ENCODE data around the gene COL11A2. TPM values are rescaled to one million over a fixed set of nuclear protein-coding genes. Genes with fewer than 3 reads are reported as not detected.

COL11A2 gene
- total and polyA plus RNA-seq, 2 of the 13 experiments (the other 11 are each of a cell fraction or from before 2014, with no cell fraction given): 0.55 TPM

DNA sequence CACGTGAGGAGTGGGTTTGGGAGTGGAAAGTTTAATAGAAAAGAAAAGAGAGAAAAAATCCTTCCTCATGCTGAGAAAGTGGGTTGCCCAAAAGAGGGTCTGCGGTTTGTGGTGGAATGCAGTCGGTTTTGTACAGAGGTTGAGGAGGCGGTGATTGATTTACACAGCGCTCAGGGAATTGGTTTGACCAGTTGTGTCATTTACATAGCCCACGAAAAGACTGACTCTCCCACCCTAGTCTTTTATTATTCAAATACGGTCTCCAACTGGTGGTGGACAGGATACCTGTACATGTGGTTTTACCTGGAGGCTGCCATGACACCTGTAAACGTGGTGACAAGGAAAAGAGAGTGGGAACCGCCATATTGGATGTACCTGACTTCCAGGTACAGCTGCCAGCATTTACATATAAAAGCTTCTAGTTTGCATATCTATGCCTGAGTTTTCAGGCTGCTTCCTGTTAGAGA lies 74.4 kb downstream of the COL11A2 start (continued):
- TF ChIP-seq, protein P1, sequence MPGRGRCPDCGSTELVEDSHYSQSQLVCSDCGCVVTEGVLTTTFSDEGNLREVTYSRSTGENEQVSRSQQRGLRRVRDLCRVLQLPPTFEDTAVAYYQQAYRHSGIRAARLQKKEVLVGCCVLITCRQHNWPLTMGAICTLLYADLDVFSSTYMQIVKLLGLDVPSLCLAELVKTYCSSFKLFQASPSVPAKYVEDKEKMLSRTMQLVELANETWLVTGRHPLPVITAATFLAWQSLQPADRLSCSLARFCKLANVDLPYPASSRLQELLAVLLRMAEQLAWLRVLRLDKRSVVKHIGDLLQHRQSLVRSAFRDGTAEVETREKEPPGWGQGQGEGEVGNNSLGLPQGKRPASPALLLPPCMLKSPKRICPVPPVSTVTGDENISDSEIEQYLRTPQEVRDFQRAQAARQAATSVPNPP (CRISPR knock-in tag; IDR thresholded peaks at IDR 0.05): no peak
- TF ChIP-seq ZNF230 (CRISPR knock-in tag; IDR thresholded peaks at IDR 0.05): no peak
- no peak for TF ChIP-seq ZZZ3 (CRISPR knock-in tag; IDR thresholded peaks at IDR 0.05; ENCODE audit: borderline replicate concordance)
- no peak for TF ChIP-seq BCL6 (CRISPR knock-in tag; IDR thresholded peaks at IDR 0.05)
- TF ChIP-seq DPF2 (CRISPR knock-in tag; IDR thresholded peaks at IDR 0.05; ENCODE audit: borderline replicate concordance, low read depth): no peak
- TF ChIP-seq, protein P2, sequence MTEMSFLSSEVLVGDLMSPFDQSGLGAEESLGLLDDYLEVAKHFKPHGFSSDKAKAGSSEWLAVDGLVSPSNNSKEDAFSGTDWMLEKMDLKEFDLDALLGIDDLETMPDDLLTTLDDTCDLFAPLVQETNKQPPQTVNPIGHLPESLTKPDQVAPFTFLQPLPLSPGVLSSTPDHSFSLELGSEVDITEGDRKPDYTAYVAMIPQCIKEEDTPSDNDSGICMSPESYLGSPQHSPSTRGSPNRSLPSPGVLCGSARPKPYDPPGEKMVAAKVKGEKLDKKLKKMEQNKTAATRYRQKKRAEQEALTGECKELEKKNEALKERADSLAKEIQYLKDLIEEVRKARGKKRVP (CRISPR knock-in tag; IDR thresholded peaks at IDR 0.05): no peak
- no peak for TF ChIP-seq RBFOX2 (IDR thresholded peaks at IDR 0.05; ENCODE audit: low read depth, low read length)

DNA sequence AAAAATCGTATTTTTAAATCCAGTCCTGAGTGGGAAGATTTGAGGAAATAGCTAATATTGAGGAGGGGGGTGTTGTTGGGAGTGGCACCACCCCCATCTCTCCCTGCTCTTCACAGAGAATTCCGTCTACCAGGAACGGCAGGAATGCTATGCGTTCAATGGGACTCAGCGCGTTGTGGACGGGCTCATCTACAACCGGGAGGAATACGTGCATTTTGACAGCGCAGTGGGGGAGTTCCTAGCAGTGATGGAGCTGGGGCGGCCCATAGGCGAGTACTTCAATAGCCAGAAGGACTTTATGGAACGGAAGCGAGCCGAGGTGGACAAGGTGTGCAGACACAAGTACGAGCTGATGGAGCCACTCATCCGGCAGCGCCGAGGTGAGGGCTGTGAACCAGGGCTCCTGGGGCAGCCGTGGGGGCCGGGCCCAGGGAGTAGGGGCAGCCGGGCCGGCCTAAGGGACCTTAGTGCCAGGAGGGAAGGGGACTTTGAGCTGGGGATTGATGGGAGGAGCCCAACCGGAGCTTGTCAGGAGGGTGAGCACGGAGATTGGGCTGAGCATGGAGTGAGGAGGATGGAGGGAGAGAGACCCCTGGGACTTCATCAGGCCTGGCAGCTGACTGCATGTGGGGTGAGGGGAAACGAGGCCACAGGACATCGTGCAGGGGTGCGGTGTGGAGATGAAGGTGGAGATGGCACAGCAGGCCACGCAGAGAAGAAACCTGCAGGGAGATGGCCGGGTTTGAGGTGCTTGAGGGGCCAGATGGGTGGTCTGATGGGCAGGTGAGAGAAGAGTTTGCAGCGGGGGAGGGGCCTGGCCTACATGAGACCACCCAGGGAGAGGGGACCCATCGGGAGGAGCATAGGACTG lies 75.2 kb downstream of the COL11A2 start:
- no TSS peak for BruUV-seq (replicated peaks)
- POLR2A ChIA-PET: no interaction called here
- Histone ChIP-seq H3K27ac (ENCODE audit: extremely low read length, insufficient read depth, low read length) (no peak overlapping the region), H3K36me3 (replicated peaks in 1 of 2; ENCODE audit: control insufficient read depth in 1 of 2, insufficient read depth in 2 of 2, low read length in 2 of 2) (no peaks in the 10 kb centered on the region), H3K4me2 (ENCODE audit: low read depth, low read length) (no peak overlapping the region), H3K27me3 (ENCODE audit: control insufficient read depth in 1 of 2, insufficient read depth in 2 of 2, low read length in 2 of 2) (peaks cover 2 to 36% of the 10 kb centered on the region in 2 experiments; a peak in 4 of 5 replicates), H2AFZ (ENCODE audit: low read length) (no peak overlapping the region), H4K20me1 (ENCODE audit: insufficient read depth, low read length) (no peaks in the 10 kb centered on the region), H3K4me3 (replicated peaks in 1 of 3; ENCODE audit: insufficient read depth in 1 of 3, low read depth in 2 of 3, low read length in 3 of 3) (no peak overlapping the region; a peak in 1 of 6 replicates), H3K4me1 (ENCODE audit: insufficient read depth, low read length) (peaks cover 16% of the 10 kb centered on the region), H3K79me2 (ENCODE audit: insufficient read depth, low read length) (no peaks in the 10 kb centered on the region), H3K9ac (ENCODE audit: insufficient read depth, low read depth, low read length) (no peak overlapping the region), H3K9me3 (ENCODE audit: low read length) (no peaks in the 10 kb centered on the region)
- ATAC-seq: peak; percentile 48
- FAIRE-seq: no peak
- DNase-seq (ENCODE audit: low spot score): no peak
- CTCF ChIA-PET (ENCODE audit: low intra/inter-chr PET ratio, low total read pairs): no interaction called here
- TF ChIP-seq GABPB1 (CRISPR knock-in tag; IDR thresholded peaks at IDR 0.05) (no peak), POGZ (CRISPR knock-in tag; IDR thresholded peaks at IDR 0.05) (no peak), SRF (IDR thresholded peaks at IDR 0.05; ENCODE audit: low read depth, low read length) (no peak), ASH2L (IDR thresholded peaks at IDR 0.05; ENCODE audit: insufficient read length, low read depth, low read length) (no peak), ZNF263 (CRISPR knock-in tag; IDR thresholded peaks at IDR 0.05) (peak; percentile 74)
- TF ChIP-seq, protein P3, sequence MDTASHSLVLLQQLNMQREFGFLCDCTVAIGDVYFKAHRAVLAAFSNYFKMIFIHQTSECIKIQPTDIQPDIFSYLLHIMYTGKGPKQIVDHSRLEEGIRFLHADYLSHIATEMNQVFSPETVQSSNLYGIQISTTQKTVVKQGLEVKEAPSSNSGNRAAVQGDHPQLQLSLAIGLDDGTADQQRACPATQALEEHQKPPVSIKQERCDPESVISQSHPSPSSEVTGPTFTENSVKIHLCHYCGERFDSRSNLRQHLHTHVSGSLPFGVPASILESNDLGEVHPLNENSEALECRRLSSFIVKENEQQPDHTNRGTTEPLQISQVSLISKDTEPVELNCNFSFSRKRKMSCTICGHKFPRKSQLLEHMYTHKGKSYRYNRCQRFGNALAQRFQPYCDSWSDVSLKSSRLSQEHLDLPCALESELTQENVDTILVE (CRISPR knock-in tag; IDR thresholded peaks at IDR 0.05): no peak
- TF ChIP-seq, protein P4, sequence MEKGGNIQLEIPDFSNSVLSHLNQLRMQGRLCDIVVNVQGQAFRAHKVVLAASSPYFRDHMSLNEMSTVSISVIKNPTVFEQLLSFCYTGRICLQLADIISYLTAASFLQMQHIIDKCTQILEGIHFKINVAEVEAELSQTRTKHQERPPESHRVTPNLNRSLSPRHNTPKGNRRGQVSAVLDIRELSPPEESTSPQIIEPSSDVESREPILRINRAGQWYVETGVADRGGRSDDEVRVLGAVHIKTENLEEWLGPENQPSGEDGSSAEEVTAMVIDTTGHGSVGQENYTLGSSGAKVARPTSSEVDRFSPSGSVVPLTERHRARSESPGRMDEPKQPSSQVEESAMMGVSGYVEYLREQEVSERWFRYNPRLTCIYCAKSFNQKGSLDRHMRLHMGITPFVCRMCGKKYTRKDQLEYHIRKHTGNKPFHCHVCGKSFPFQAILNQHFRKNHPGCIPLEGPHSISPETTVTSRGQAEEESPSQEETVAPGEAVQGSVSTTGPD (CRISPR knock-in tag; IDR thresholded peaks at IDR 0.05): no peak
- 3% methylated on average over 32 of the region's 32 CpGs for WGBS (ENCODE audit: low lambda C conversion rate)
- in situ Hi-C loops (cut with HindIII; ENCODE audit: extremely low pct_ligation_motif_present, low pct_unique_long_range_greater_than_20kb) (loop anchor here (5.0 kb wide), 1 partner anchor 130 kb away; no protein-coding TSS in a partner anchor), intact Hi-C loops (cut with micrococcal nuclease; ENCODE audit: unreplicated experiment) (no loop called here)
